Kidney (tissue), 14 donors: ENCODE data around the gene SPHK1. TPM values are rescaled to one million over a fixed set of nuclear protein-coding genes. Genes with fewer than 3 reads are reported as not detected.
A peak's percentile ranks its signal among the peaks of the same experiment; 100 is the strongest.

Source experiments
- DNase-seq, 5 donors: peaks; one replicate each; pipeline ENCODE4 v3.0.0-alpha.2; 2013 to 2020
- FAIRE-seq: peaks from 2 replicates; lab custom pipeline; 2012; peaks lifted over from hg19 to GRCh38; lab: Jason Lieb, UNC
- H3K27ac ChIP-seq, 2 donors: one replicate each; pipeline ENCODE4 v1.7.0; 2013; ENCODE audit warnings: low read depth in 2 of 2, low read length in 2 of 2, inconsistent platforms in 1 of 2
- H3K27me3 ChIP-seq: one replicate; pipeline ENCODE4 v1.7.1; 2013; ENCODE audit warnings: low read length, inconsistent platforms; ENCODE audit not compliant: control insufficient read depth, insufficient read depth
- H3K36me3 ChIP-seq, 3 donors: one replicate each; pipeline versions ENCODE4 v1.7.0 to v1.7.1; 2013; ENCODE audit warnings: low read length in 3 of 3, control low read depth in 1 of 3, inconsistent platforms in 1 of 3; ENCODE audit not compliant: insufficient read depth in 3 of 3, control insufficient read depth in 2 of 3
- H3K4me1 ChIP-seq, 3 donors: one replicate each; pipeline versions ENCODE4 v1.7.0 to v1.7.1; 2013; ENCODE audit warnings: low read length in 3 of 3, inconsistent platforms in 1 of 3, low read depth in 1 of 3; ENCODE audit not compliant: control insufficient read depth in 2 of 3, insufficient read depth in 2 of 3
- H3K4me3 ChIP-seq, 3 donors: one replicate each; pipeline versions ENCODE4 v1.7.0 to v1.8.1; 2013; ENCODE audit warnings: low read length in 3 of 3, control low read depth in 1 of 3, inconsistent platforms in 1 of 3
- H3K9ac ChIP-seq, 3 donors: one replicate each; pipeline versions ENCODE4 v1.7.0 to v1.7.1; 2013; ENCODE audit warnings: low read length in 3 of 3, control low read depth in 1 of 3, inconsistent platforms in 1 of 3
- H3K9me3 ChIP-seq, 3 donors: one replicate each; pipeline versions ENCODE4 v1.7.0 to v1.7.1; 2013; ENCODE audit warnings: low read length in 3 of 3, control low read depth in 1 of 3, inconsistent platforms in 1 of 3; ENCODE audit not compliant: control insufficient read depth in 2 of 3, insufficient read depth in 1 of 3
- intact Hi-C: fragments of 100-400 bp; cut with DNase I; formaldehyde crosslinking; loops from one replicate; pipeline ENCODE4 v1.11.1; 2022
- polyA plus RNA-seq: library from polyadenylated mRNA; stranded (reverse); fragments of 350-450 nt; fragmentation: Illumina TruSeq; extraction: RNeasy Lipid Tissue Mini Kit (QIAGEN cat#74804); gene quantifications from one replicate; pipeline ENCODE4 v1.2.3, GENCODE V29; 2014; ENCODE audit warnings: low read depth, low replicate concordance; ENCODE audit not compliant: insufficient read depth
- total RNA-seq: library from RNA; stranded (reverse); fragmentation: NEBNext Ultra II Directional; extraction: Animal tissue kit (Norgen Biotek cat#: 25700); gene quantifications from one replicate; pipeline ENCODE4 v1.2.1, GENCODE V29; 2021
- TF ChIP-seq, protein P1 (sequence below): IDR thresholded peaks from 3 replicates; pipeline ENCODE4 v1.5.1; 2012; ENCODE audit warnings: mild to moderate bottlenecking, moderate library complexity, borderline replicate concordance; ENCODE audit not compliant: insufficient read depth; ENCODE audit errors: extremely low read depth
- donor health status: control.
- donor health status: control.
- donor health status: control.
- donor health status: control.
- donor health status: control.
- donor health status: DM: yes; HTN: yes; CAD: no.
- donor health status: Normal renal cell carcinoma (clear cell type).

Gene SPHK1
- total and polyA plus RNA-seq, 2 donors from 2014 or later: 1.5 to 10.4 TPM

DNA sequence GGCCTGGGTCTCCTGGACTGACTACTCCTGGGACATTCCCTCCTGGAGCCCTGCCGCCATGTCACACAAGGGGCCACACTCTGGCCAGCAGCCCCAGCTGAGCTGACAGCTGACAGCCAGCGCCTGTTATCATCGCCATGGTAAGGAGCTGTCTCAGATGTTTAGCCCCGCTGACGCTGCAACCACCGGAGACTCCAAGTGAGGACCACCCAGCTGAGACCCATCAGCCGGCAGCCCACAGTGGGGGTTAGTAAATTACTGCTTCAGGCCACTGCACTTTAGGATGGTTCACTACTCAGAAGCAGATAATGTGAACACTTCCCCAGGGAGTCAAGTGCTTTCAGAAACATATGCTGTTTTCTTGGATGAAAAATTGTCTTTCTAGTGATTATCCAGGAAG is 14.6 kb upstream of the SPHK1 start:
- DNase-seq: peak in 4 of 5 donors; percentile 79 to 88 (median 85)
- H3K4me1 ChIP-seq: peaks cover 0 to 3% (median 0%) of the 10 kb centered on the region in 3 donors
- H3K36me3 ChIP-seq: no peaks in the 10 kb centered on the region
- TF ChIP-seq, protein P1, sequence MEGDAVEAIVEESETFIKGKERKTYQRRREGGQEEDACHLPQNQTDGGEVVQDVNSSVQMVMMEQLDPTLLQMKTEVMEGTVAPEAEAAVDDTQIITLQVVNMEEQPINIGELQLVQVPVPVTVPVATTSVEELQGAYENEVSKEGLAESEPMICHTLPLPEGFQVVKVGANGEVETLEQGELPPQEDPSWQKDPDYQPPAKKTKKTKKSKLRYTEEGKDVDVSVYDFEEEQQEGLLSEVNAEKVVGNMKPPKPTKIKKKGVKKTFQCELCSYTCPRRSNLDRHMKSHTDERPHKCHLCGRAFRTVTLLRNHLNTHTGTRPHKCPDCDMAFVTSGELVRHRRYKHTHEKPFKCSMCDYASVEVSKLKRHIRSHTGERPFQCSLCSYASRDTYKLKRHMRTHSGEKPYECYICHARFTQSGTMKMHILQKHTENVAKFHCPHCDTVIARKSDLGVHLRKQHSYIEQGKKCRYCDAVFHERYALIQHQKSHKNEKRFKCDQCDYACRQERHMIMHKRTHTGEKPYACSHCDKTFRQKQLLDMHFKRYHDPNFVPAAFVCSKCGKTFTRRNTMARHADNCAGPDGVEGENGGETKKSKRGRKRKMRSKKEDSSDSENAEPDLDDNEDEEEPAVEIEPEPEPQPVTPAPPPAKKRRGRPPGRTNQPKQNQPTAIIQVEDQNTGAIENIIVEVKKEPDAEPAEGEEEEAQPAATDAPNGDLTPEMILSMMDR: no peak
- no peaks in the 10 kb centered on the region for H3K9me3 ChIP-seq
- no peak overlapping the region for H3K27ac ChIP-seq
- no peak overlapping the region for H3K9ac ChIP-seq
- intact Hi-C loops: no loop called here
- no peak for FAIRE-seq
- H3K4me3 ChIP-seq: no peak overlapping the region
- H3K27me3 ChIP-seq: no peaks in the 10 kb centered on the region

GRCh38 chr17:76370261-76370993 is 14.0 kb upstream of the SPHK1 start:
- Histone ChIP-seq H3K27ac (peak overlapping the region; percentile 14 to 46), H3K9ac (no peak overlapping the region), H3K36me3 (no peaks in the 10 kb centered on the region), H3K9me3 (no peaks in the 10 kb centered on the region), H3K4me3 (no peak overlapping the region), H3K4me1 (peaks cover 0 to 3% (median 0%) of the 10 kb centered on the region in 3 donors), H3K27me3 (no peaks in the 10 kb centered on the region)
- peak in 3 of 5 donors; percentile 40 to 84 (median 42) for DNase-seq
- no peak for FAIRE-seq
- intact Hi-C loops: no loop called here
- TF ChIP-seq, protein P1: no peak

- Histone ChIP-seq H3K27ac (no peak overlapping the region), H3K9me3 (no peaks in the 10 kb centered on the region), H3K9ac (no peak overlapping the region), H3K36me3 (no peaks in the 10 kb centered on the region), H3K4me3 (no peak overlapping the region), H3K4me1 (peaks cover 0 to 3% (median 3%) of the 10 kb centered on the region in 3 donors), H3K27me3 (no peaks in the 10 kb centered on the region)
- intact Hi-C loops: no loop called here
- TF ChIP-seq, protein P1: no peak
- FAIRE-seq (no peak), DNase-seq (no peak)
Observed at GRCh38 chr17:76371656-76372628, 12.5 kb upstream of the SPHK1 start.
